Activated T-cell treated with anti-CD3 and anti-CD28 coated beads for 4 hours (primary cell): Measurements from ENCODE around the gene GADD45G.

Source experiments
- DNase-seq: peaks from one replicate; pipeline ENCODE4 v3.0.0-alpha.2; 2020

Gene GADD45G

DNA sequence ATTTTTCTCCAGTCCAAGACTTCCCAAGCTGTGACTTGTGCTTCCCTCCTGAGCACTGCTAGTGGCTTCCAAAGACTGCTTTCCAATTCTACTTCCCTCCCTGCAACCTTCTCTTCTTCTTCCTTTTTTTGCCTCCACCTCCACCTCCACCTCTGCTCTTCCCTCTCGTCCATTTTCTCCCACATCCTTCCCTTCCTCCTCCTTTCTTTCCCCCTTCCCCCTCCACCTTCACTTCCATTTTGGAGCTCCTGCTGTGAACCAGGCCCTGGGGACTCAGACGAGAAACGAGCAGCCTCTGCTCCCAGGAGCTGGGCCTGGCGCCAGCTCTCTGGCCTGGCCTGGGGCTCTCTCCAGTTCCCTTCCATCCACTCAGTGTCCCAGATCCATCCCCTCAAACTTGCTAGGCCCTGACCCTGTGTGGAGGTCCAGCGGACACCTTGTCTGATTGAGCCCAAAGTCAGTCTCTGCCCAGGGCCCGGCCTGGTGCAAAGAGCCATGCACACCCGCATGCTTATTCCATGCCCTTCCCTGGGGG is 5.6 kb downstream of the GADD45G start:
- no peak for DNase-seq

GRCh38 chr9:89611425-89611824 is 6.6 kb downstream of the GADD45G start:
- DNase-seq: no peak

- no peak for DNase-seq
Observed at GRCh38 chr9:89612566-89613278, 7.9 kb downstream of the GADD45G start.

GRCh38 chr9:89613912-89614892 is 9.4 kb downstream of the GADD45G start:
- no peak for DNase-seq

- no peak for DNase-seq
Observed at GRCh38 chr9:89615661-89616060, 10.8 kb downstream of the GADD45G start.

DNA sequence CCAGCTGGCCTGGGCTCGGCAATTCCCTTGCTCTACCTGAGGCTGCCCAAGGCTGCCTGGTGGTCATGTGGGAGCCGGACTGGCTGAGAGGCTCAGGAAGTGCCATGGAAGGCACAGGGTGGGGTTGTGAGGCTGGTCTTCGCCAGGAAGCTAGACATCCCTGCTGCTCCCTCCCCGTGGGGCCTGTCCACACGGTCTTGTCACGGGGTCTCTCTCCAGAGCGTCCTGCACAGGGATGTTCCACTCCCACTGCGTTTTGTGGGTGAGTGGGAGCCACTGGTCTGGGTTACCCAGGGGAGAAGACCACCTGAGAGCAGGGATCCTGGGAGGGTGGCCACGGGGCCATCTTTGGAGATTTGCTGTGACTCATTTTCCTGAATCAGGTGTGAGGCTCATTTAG is 11.6 kb downstream of the GADD45G start:
- no peak for DNase-seq

DNA sequence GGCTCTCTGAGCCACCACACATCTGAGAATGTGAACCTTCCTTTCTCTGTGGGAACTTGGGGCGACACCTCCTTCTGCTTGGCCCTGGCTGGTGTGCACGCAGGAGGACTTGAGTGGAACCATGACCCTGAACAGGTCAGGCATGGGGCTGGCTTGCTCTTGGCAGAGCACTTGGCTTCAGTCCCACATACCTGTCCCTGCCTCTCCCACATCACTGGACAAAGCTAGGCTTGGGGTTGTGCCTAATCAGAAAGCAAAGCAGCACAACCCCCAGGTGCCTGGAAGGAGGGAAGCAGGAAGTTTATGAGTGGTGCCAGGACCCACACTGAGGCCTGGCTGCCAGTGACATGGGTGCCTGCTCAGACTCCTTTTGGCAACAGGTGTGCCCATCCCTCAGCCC is 13.2 kb downstream of the GADD45G start:
- no peak for DNase-seq

GRCh38 chr9:89619019-89619418 is 14.2 kb downstream of the GADD45G start:
- no peak for DNase-seq

DNA sequence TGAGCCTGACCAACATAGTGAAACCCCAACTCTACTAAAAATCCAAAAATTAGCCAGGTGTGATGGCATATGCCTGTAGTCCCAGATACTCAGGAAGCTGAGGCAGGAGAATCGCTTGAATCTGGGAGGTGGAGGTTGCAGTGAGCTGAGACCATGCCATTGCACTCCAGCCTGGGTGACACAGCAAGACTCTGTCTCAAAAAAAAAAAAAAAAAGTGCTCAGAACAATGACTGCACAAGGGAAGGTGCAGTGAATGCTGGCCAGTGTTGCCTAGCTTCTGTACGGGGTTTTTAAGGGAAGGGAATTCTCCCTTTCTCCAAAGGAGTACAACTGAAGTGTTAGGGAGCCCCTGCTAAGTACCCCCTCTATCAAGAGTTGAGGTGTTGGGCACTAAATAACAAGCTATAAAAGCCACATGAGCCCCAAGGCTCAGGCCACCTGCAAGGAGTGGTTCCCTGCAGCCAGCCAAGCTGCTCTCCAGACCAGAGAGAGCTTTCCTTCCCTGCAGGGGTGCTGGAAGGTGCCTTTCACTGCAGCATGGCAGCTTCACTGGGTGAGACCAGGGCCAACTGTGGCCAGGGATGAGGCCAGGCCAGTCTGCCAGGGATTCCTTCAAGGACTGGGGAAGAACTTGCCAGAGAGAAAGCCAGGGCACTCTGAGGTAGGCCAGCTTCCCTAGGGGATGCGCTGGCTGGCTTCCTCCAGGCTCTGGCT is 14.8 kb downstream of the GADD45G start:
- DNase-seq: no peak

DNA sequence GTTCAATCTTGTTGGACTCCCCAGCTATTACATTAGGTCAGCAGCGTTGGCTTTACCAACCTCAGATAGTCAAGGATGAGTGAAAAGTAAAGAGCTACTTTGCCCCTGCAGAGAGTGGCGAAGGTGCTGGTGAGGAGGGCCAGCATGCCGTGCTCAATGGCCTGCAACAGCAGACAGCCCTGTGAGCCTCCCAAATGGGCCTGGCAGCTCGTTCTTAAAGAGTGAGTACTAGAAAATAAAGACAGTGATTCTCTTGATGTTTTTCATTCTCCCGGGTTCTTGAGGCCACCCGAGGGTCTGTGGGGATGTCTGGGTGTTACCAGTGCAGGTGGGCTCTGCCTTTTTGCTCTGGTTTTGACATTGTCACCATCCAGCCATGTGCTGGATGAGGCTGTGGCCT is 16.2 kb downstream of the GADD45G start:
- DNase-seq: no peak

GRCh38 chr9:89621676-89622075 is 16.9 kb downstream of the GADD45G start:
- DNase-seq: no peak

- DNase-seq: no peak
Observed at GRCh38 chr9:89622933-89623861, 18.4 kb downstream of the GADD45G start.

DNA sequence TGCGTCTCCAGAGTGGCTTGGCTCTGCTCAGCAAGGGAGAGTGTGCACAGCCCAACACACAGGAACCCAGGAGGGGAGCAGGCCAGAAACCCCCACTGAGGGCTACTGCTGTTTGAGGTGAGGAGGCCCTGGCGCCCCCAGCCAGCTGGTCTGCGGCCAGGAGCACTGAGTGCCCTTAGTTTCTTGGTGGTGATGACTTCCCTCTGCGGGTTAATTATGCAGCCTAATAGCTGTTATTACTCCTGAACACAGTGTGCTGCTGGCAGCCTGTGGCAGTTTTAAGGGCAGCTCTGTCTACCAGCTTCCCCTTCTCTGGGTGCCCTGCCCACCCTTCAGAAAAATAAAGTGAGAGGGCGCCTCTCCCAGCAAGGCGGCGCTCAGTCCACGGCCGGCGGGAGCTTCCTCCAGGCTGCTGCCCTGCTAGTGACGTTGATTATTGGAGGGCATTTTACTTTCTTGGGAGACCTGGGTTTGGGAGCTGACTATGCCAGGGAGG is 19.2 kb downstream of the GADD45G start:
- DNase-seq: no peak

GRCh38 chr9:89625721-89626687 is 21.2 kb downstream of the GADD45G start:
- no peak for DNase-seq

GRCh38 chr9:89626741-89627265 is 22.0 kb downstream of the GADD45G start:
- no peak for DNase-seq

DNA sequence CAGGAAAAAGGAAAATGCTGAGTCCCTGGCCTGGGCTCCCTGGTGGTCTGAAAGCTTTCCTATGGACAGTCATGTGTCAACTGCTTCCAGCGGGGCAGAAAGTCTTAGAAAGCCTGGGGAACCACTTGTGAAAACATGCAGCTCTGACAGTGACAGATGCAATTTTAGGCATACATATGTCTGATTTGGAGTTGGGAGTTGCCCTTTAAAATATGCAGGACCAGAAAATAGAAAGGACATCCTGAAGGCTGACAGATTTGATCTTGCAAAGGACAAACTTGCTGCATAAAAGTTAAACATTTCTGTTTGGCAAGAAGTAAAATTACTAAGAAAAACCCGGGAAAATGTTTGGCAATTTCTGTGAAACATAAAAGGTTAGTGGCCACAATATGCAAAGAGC is 23.8 kb downstream of the GADD45G start:
- no peak for DNase-seq

DNA sequence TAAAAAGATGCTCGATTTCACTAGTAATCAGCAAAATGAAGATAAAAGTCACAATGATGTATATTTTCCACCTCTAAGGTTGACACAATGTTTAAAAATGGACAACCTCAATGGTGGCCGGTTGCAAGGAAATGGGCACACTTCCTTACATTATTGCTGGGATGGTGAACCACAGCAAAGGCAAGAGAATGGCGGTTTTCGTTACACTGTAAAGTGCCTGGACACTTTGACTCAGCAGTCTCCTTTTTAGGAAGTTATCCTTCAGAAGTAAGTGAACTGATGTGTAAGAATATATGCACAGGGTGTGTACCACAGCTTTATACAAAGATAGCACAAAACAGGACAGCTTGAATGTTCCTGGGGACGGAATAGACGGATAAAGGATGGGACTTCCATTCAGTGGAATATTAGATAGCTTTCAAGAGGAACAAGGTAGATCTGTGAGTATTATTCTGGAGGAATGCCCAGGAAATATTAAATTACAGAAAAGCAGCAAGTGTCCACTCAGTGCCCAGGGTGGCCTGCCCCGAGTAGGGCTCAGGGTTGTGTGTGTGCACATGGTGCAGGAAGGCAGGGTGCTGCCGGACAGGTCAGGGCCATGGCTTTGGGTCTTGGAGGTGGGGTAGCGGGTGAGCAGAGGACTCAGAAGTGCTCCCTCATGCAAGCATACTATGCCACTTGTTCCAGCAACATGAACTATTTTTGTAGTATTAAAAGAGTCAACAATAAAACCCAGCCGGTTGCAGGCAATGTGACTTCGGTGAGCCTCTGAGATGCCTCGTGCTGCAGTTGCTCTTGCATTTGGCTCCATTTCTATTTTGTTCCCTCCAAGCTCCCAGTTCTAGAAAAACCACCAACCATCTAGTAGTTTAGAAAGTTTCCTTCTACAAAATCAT is 24.5 kb downstream of the GADD45G start:
- DNase-seq: no peak

DNA sequence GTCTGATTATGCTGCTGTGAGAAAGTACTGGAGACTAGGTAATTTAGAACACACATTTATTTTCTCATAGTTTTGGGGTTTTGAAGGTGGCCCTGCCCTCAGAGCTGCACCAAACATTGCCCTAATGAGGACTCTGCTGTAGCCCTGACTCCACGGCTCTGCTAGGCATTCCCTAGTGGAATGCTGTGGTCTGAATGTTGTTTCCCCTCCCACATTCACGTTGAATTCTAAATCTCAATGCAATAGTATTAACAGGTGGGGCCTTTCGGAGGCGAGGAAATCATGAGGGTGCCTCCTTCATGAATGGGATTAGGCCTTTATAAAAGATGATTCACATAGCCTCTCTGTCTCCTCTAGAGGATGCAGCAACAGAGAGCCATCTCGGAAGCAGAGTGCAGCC is 25.7 kb downstream of the GADD45G start:
- DNase-seq: no peak

- DNase-seq: no peak
Observed at GRCh38 chr9:89631384-89631783, 26.6 kb downstream of the GADD45G start.
